Endothelial cell (in vitro differentiated cells): ENCODE measurements around the gene SNX2. TPM values are rescaled to one million over a fixed set of nuclear protein-coding genes. Genes with fewer than 3 reads are reported as not detected.
"Not testable (repeated sequence)": the region's sequence is repeated elsewhere in the genome, so short reads cannot be mapped to it uniquely, and the experiment has no call there.

ENCODE experiments used
- DNase-seq: peaks from one replicate; pipeline ENCODE4 v3.0.0; 2021; ENCODE audit warnings: low spot score
- H3K27ac Mint-ChIP-seq: one replicate; pipeline ENCODE4 v1.8.0; 2021; ENCODE audit warnings: mixed read lengths, inconsistent platforms; ENCODE audit not compliant: unreplicated experiment
- H3K27me3 Mint-ChIP-seq: one replicate; pipeline ENCODE4 v1.8.0; 2021; ENCODE audit warnings: mild to moderate bottlenecking, moderate library complexity, mixed read lengths, inconsistent platforms; ENCODE audit not compliant: unreplicated experiment
- H3K36me3 Mint-ChIP-seq: one replicate; pipeline ENCODE4 v1.8.0; 2021; ENCODE audit warnings: mild to moderate bottlenecking, low read depth, mixed read lengths, inconsistent platforms; ENCODE audit not compliant: unreplicated experiment
- H3K4me1 Mint-ChIP-seq: one replicate; pipeline ENCODE4 v1.8.0; 2021; ENCODE audit warnings: mild to moderate bottlenecking, mixed read lengths, inconsistent platforms; ENCODE audit not compliant: unreplicated experiment
- H3K4me3 Mint-ChIP-seq: one replicate; pipeline ENCODE4 v1.8.0; 2021; ENCODE audit warnings: mild to moderate bottlenecking, mixed read lengths, inconsistent platforms; ENCODE audit not compliant: unreplicated experiment
- H3K9me3 Mint-ChIP-seq: one replicate; pipeline ENCODE4 v1.8.0; 2021; ENCODE audit warnings: mixed read lengths, inconsistent platforms; ENCODE audit not compliant: unreplicated experiment
- total RNA-seq: library from RNA; stranded (reverse); fragmentation: NEBNext Ultra II Directional; extraction: Animal tissue kit (Norgen Biotek cat#: 25700); gene quantifications from one replicate; pipeline ENCODE4 v1.2.1, GENCODE V29; 2021; ENCODE audit not compliant: unreplicated experiment
- TF ChIP-seq, protein P1 (sequence below): fragments of 200-600 bp; sonication (generic); IDR thresholded peaks from one replicate; pipeline ENCODE4 v1.5.0; 2021; ENCODE audit warnings: antibody characterized with exemption; ENCODE audit not compliant: unreplicated experiment

SNX2 gene
- total RNA-seq, 1 donor from 2014 or later: 90.5 TPM

DNA sequence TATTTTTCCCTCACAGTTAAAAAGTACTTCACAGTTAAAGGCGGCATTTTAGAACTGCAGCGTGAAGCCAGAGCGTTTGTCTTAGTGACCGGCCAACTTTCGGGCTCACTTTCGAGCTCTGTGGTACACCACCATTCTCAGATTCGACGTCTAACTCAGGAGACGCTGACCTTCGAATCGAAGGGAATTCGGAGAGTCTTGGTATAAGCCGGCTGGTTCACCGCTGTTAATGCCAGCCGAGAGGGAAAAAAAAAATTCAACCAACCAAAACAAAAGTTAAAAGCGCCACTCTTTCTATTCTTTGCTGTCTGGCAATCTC is 70.0 kb downstream of the SNX2 start:
- Mint-ChIP-seq H3K27me3 (peaks cover 8% of the 10 kb centered on the region), H3K4me1 (peaks cover 16% of the 10 kb centered on the region), H3K27ac (peak overlapping the region; percentile 41), H3K9me3 (no peaks in the 10 kb centered on the region), H3K4me3 (peak overlapping the region; percentile 89), H3K36me3 (peaks cover 7% of the 10 kb centered on the region)
- TF ChIP-seq, protein P1, sequence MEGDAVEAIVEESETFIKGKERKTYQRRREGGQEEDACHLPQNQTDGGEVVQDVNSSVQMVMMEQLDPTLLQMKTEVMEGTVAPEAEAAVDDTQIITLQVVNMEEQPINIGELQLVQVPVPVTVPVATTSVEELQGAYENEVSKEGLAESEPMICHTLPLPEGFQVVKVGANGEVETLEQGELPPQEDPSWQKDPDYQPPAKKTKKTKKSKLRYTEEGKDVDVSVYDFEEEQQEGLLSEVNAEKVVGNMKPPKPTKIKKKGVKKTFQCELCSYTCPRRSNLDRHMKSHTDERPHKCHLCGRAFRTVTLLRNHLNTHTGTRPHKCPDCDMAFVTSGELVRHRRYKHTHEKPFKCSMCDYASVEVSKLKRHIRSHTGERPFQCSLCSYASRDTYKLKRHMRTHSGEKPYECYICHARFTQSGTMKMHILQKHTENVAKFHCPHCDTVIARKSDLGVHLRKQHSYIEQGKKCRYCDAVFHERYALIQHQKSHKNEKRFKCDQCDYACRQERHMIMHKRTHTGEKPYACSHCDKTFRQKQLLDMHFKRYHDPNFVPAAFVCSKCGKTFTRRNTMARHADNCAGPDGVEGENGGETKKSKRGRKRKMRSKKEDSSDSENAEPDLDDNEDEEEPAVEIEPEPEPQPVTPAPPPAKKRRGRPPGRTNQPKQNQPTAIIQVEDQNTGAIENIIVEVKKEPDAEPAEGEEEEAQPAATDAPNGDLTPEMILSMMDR: no peak
- peak; percentile 3 for DNase-seq

GRCh38 chr5:122845229-122846050 is 70.6 kb downstream of the SNX2 start, which contains the start of gene SNX24:
SNX24 (plus strand) TSS chr5:122845613; CDS start chr5:122845634, 21 bp downstream.
- Mint-ChIP-seq H3K4me1 (peaks cover 16% of the 10 kb centered on the region), H3K27me3 (peaks cover 8% of the 10 kb centered on the region), H3K36me3 (peaks cover 7% of the 10 kb centered on the region), H3K27ac (peak within 1 kb of the TSS; percentile 52), H3K9me3 (no peaks in the 10 kb centered on the region), H3K4me3 (peak within 1 kb of the TSS; percentile 89)
- TF ChIP-seq, protein P1: no peak
- DNase-seq: peak; percentile 71

GRCh38 chr5:122846051-122846550 is 71.2 kb downstream of the SNX2 start:
- Mint-ChIP-seq H3K27ac (peak overlapping the region; percentile 44), H3K4me3 (peak overlapping the region; percentile 89), H3K36me3 (peaks cover 7% of the 10 kb centered on the region), H3K9me3 (no peaks in the 10 kb centered on the region), H3K27me3 (peaks cover 8% of the 10 kb centered on the region), H3K4me1 (peaks cover 16% of the 10 kb centered on the region)
- TF ChIP-seq, protein P1: no peak
- no peak for DNase-seq

GRCh38 chr5:122847687-122848081 is 72.8 kb downstream of the SNX2 start:
- Mint-ChIP-seq H3K36me3 (peaks cover 4% of the 10 kb centered on the region), H3K27me3 (peaks cover 8% of the 10 kb centered on the region), H3K9me3 (no peaks in the 10 kb centered on the region), H3K4me3 (no peak overlapping the region), H3K27ac (no peak overlapping the region), H3K4me1 (peaks cover 13% of the 10 kb centered on the region)
- DNase-seq: no peak
- TF ChIP-seq, protein P1: no peak

- peaks cover 8% of the 10 kb centered on the region for H3K4me1 Mint-ChIP-seq
- no peaks in the 10 kb centered on the region for H3K9me3 Mint-ChIP-seq
- no peak overlapping the region for H3K4me3 Mint-ChIP-seq
- H3K27me3 Mint-ChIP-seq: no peaks in the 10 kb centered on the region
- H3K27ac Mint-ChIP-seq: no peak overlapping the region
- peaks cover 4% of the 10 kb centered on the region for H3K36me3 Mint-ChIP-seq
- TF ChIP-seq, protein P1: no peak
- DNase-seq: no peak
Measured at GRCh38 chr5:122849771-122850170, 74.9 kb downstream of the SNX2 start.

- H3K27ac Mint-ChIP-seq, H3K36me3 Mint-ChIP-seq, H3K27me3 Mint-ChIP-seq, DNase-seq, H3K9me3 Mint-ChIP-seq, H3K4me3 Mint-ChIP-seq: not testable (repeated sequence)
- H3K4me1 Mint-ChIP-seq: peaks cover 11% of the 10 kb centered on the region
Measured at GRCh38 chr5:122857538-122857937, 82.7 kb downstream of the SNX2 start.
